Stimulated activated CD8-positive, alpha-beta memory T cell treated with anti-CD3 and anti-CD28 coated beads, Interleukin-12 subunit alpha, Interleukin-12 subunit beta, amount 100 ng/mL, for 4 hours (primary cell): Measurements from ENCODE around the gene ELP4.

Experiments
- DNase-seq: peaks from one replicate; pipeline ENCODE4 v3.0.0-alpha.2; 2020; ENCODE audit warnings: low read depth

Gene ELP4

GRCh38 chr11:31812383-31813381 lies 303.1 kb downstream of the ELP4 start:
- no peak for DNase-seq

- DNase-seq = no peak
Measured at GRCh38 chr11:31813391-31814175, 304.0 kb downstream of the ELP4 start.

- no peak for DNase-seq
Measured at GRCh38 chr11:31814176-31814868, 304.8 kb downstream of the ELP4 start.

- DNase-seq = no peak
Measured at GRCh38 chr11:31815711-31816467, 306.3 kb downstream of the ELP4 start.

- DNase-seq = no peak
Measured at GRCh38 chr11:31816468-31817053, 307.0 kb downstream of the ELP4 start.

GRCh38 chr11:31817054-31817620 lies 307.6 kb downstream of the ELP4 start:
- DNase-seq = no peak

- no peak for DNase-seq
Measured at GRCh38 chr11:31817621-31818424, 308.3 kb downstream of the ELP4 start.

- no peak for DNase-seq
Measured at GRCh38 chr11:31818425-31818755, 308.8 kb downstream of the ELP4 start.

- no peak for DNase-seq
Measured at GRCh38 chr11:31818874-31819331, 309.3 kb downstream of the ELP4 start.

GRCh38 chr11:31819621-31820437 lies 310.3 kb downstream of the ELP4 start:
- no peak for DNase-seq

GRCh38 chr11:31820438-31820818 lies 310.9 kb downstream of the ELP4 start:
- no peak for DNase-seq

GRCh38 chr11:31821235-31821764 lies 311.7 kb downstream of the ELP4 start:
- DNase-seq = no peak

GRCh38 chr11:31821766-31822165 lies 312.2 kb downstream of the ELP4 start:
- no peak for DNase-seq

GRCh38 chr11:31822175-31822926 lies 312.8 kb downstream of the ELP4 start:
- no peak for DNase-seq

- DNase-seq = no peak
Measured at GRCh38 chr11:31822927-31823643, 313.5 kb downstream of the ELP4 start.

- no peak for DNase-seq
Measured at GRCh38 chr11:31823644-31824331, 314.2 kb downstream of the ELP4 start.

GRCh38 chr11:31824332-31824878 lies 314.8 kb downstream of the ELP4 start:
- DNase-seq = no peak
